ENCODE measurements around the gene FADD. TPM values are rescaled to one million over a fixed set of nuclear protein-coding genes. Genes with fewer than 3 reads are reported as not detected.

FADD gene
- total RNA-seq, 2 experiments from 2014 or later, result 23.6 to 24.4 TPM

- CTCF ChIA-PET, result interaction anchor here (0.6 kb wide), 1 partner anchor 58 kb away, joined by 6 read pairs; no protein-coding TSS in a partner anchor
- H3K27ac Mint-ChIP-seq, result no peak overlapping the region
- no peaks in the 10 kb centered on the region for H3K36me3 Mint-ChIP-seq (ENCODE audit: low read depth)
- peaks cover 3% of the 10 kb centered on the region for H3K27me3 Mint-ChIP-seq (ENCODE audit: low read depth)
- no peak for DNase-seq
- no peak overlapping the region for H3K4me3 Mint-ChIP-seq
- no peaks in the 10 kb centered on the region for H3K4me1 Mint-ChIP-seq (ENCODE audit: low read depth)
- intact Hi-C loops (cut with micrococcal nuclease), result no loop called here
- no peaks in the 10 kb centered on the region for H3K9me3 Mint-ChIP-seq
Observed at GRCh38 chr11:70185348-70186055, 17.6 kb upstream of the FADD start.

- H3K9me3 Mint-ChIP-seq, result no peaks in the 10 kb centered on the region
- no peak for DNase-seq
- no peak overlapping the region for H3K27ac Mint-ChIP-seq
- H3K27me3 Mint-ChIP-seq (ENCODE audit: low read depth), result peaks cover 3% of the 10 kb centered on the region
- CTCF ChIA-PET, result interaction anchor here (0.6 kb wide), 1 partner anchor 59 kb away, joined by 6 read pairs; no protein-coding TSS in a partner anchor
- intact Hi-C loops (cut with micrococcal nuclease), result no loop called here
- no peak overlapping the region for H3K4me3 Mint-ChIP-seq
- H3K36me3 Mint-ChIP-seq (ENCODE audit: low read depth), result no peaks in the 10 kb centered on the region
- peaks cover 2% of the 10 kb centered on the region for H3K4me1 Mint-ChIP-seq (ENCODE audit: low read depth)
Observed at GRCh38 chr11:70186420-70186819, 16.7 kb upstream of the FADD start.

- DNase-seq, result no peak
- H3K9me3 Mint-ChIP-seq, result no peaks in the 10 kb centered on the region
- H3K27me3 Mint-ChIP-seq (ENCODE audit: low read depth), result peaks cover 3% of the 10 kb centered on the region
- no peak overlapping the region for H3K27ac Mint-ChIP-seq
- CTCF ChIA-PET, result no interaction called here
- intact Hi-C loops (cut with micrococcal nuclease), result no loop called here
- H3K4me1 Mint-ChIP-seq (ENCODE audit: low read depth), result peaks cover 3% of the 10 kb centered on the region
- no peaks in the 10 kb centered on the region for H3K36me3 Mint-ChIP-seq (ENCODE audit: low read depth)
- H3K4me3 Mint-ChIP-seq, result no peak overlapping the region
Observed at GRCh38 chr11:70186936-70187335, 16.2 kb upstream of the FADD start.

- H3K4me3 Mint-ChIP-seq, result no peak overlapping the region
- peaks cover 3% of the 10 kb centered on the region for H3K4me1 Mint-ChIP-seq (ENCODE audit: low read depth)
- no peak overlapping the region for H3K27ac Mint-ChIP-seq
- H3K27me3 Mint-ChIP-seq (ENCODE audit: low read depth), result peaks cover 3% of the 10 kb centered on the region
- CTCF ChIA-PET, result no interaction called here
- no peaks in the 10 kb centered on the region for H3K36me3 Mint-ChIP-seq (ENCODE audit: low read depth)
- DNase-seq, result no peak
- intact Hi-C loops (cut with micrococcal nuclease), result no loop called here
- no peaks in the 10 kb centered on the region for H3K9me3 Mint-ChIP-seq
Observed at GRCh38 chr11:70187771-70188170, 15.3 kb upstream of the FADD start.

GRCh38 chr11:70189622-70190021, 13.5 kb upstream of the FADD start:
- H3K4me1 Mint-ChIP-seq (ENCODE audit: low read depth), result peaks cover 3% of the 10 kb centered on the region
- CTCF ChIA-PET, result no interaction called here
- DNase-seq, result no peak
- intact Hi-C loops (cut with micrococcal nuclease), result loop anchor here (10.0 kb wide), 1 partner anchor 95 kb away; no protein-coding TSS in a partner anchor
- no peaks in the 10 kb centered on the region for H3K36me3 Mint-ChIP-seq (ENCODE audit: low read depth)
- H3K4me3 Mint-ChIP-seq, result no peak overlapping the region
- no peak overlapping the region for H3K27ac Mint-ChIP-seq
- no peaks in the 10 kb centered on the region for H3K9me3 Mint-ChIP-seq
- no peaks in the 10 kb centered on the region for H3K27me3 Mint-ChIP-seq (ENCODE audit: low read depth)

GRCh38 chr11:70191495-70192140, 11.5 kb upstream of the FADD start:
- H3K4me1 Mint-ChIP-seq (ENCODE audit: low read depth), result peaks cover 5% of the 10 kb centered on the region
- H3K36me3 Mint-ChIP-seq (ENCODE audit: low read depth), result no peaks in the 10 kb centered on the region
- CTCF ChIA-PET, result interaction anchor here (0.6 to 1.4 kb wide), 2 partner anchors 63 to 273 kb away, joined by 3 to 5 read pairs; no protein-coding TSS in a partner anchor
- intact Hi-C loops (cut with micrococcal nuclease), result loop anchor here (1.0 to 10.0 kb wide), 4 partner anchors 97 to 505 kb away; no protein-coding TSS in a partner anchor
- no peak overlapping the region for H3K4me3 Mint-ChIP-seq
- peak; percentile 74 for DNase-seq
- H3K9me3 Mint-ChIP-seq, result no peaks in the 10 kb centered on the region
- no peak overlapping the region for H3K27ac Mint-ChIP-seq
- no peaks in the 10 kb centered on the region for H3K27me3 Mint-ChIP-seq (ENCODE audit: low read depth)

GRCh38 chr11:70192666-70193410, 10.3 kb upstream of the FADD start:
- no peak overlapping the region for H3K27ac Mint-ChIP-seq
- H3K4me1 Mint-ChIP-seq (ENCODE audit: low read depth), result peaks cover 5% of the 10 kb centered on the region
- intact Hi-C loops (cut with micrococcal nuclease), result loop anchor here (10.0 kb wide), 1 partner anchor 98 kb away; no protein-coding TSS in a partner anchor
- no peak overlapping the region for H3K4me3 Mint-ChIP-seq
- no peaks in the 10 kb centered on the region for H3K27me3 Mint-ChIP-seq (ENCODE audit: low read depth)
- CTCF ChIA-PET, result interaction anchor here (1.4 kb wide), 1 partner anchor 274 kb away, joined by 5 read pairs; no protein-coding TSS in a partner anchor
- H3K9me3 Mint-ChIP-seq, result no peaks in the 10 kb centered on the region
- DNase-seq, result no peak
- H3K36me3 Mint-ChIP-seq (ENCODE audit: low read depth), result no peaks in the 10 kb centered on the region

- intact Hi-C loops (cut with micrococcal nuclease), result loop anchor here (10.0 kb wide), 1 partner anchor 99 kb away; no protein-coding TSS in a partner anchor
- no peaks in the 10 kb centered on the region for H3K36me3 Mint-ChIP-seq (ENCODE audit: low read depth)
Observed at GRCh38 chr11:70193411-70194292, 9.4 kb upstream of the FADD start.

GRCh38 chr11:70194792-70195791, 8.0 kb upstream of the FADD start:
- Mint-ChIP-seq H3K4me1 (ENCODE audit: low read depth) (peaks cover 5% of the 10 kb centered on the region), H3K4me3 (no peak overlapping the region), H3K36me3 (ENCODE audit: low read depth) (no peaks in the 10 kb centered on the region), H3K9me3 (no peaks in the 10 kb centered on the region), H3K27ac (no peak overlapping the region), H3K27me3 (ENCODE audit: low read depth) (peaks cover under 1% of the 10 kb centered on the region)
- DNase-seq, result no peak
- CTCF ChIA-PET, result interaction anchor here (0.9 to 2.3 kb wide), 7 partner anchors 20 to 285 kb away, joined by 3 to 16 read pairs (median 4); no protein-coding TSS in a partner anchor
- intact Hi-C loops (cut with micrococcal nuclease), result loop anchor here (10.0 kb wide), 1 partner anchor 100 kb away; no protein-coding TSS in a partner anchor

More at GRCh38 chr11:70193411-70194292, 9.4 kb upstream of the FADD start:
- DNase-seq, result no peak
- peaks cover 5% of the 10 kb centered on the region for H3K4me1 Mint-ChIP-seq (ENCODE audit: low read depth)
- no peak overlapping the region for H3K27ac Mint-ChIP-seq
- no peak overlapping the region for H3K4me3 Mint-ChIP-seq
- CTCF ChIA-PET, result no interaction called here
- no peaks in the 10 kb centered on the region for H3K27me3 Mint-ChIP-seq (ENCODE audit: low read depth)
- H3K9me3 Mint-ChIP-seq, result no peaks in the 10 kb centered on the region

- Mint-ChIP-seq H3K36me3 (ENCODE audit: low read depth) (peaks cover 13% of the 10 kb centered on the region), H3K9me3 (no peaks in the 10 kb centered on the region), H3K27me3 (ENCODE audit: low read depth) (peaks cover 2% of the 10 kb centered on the region), H3K4me3 (no peak overlapping the region), H3K27ac (no peak overlapping the region), H3K4me1 (ENCODE audit: low read depth) (peaks cover 15% of the 10 kb centered on the region)
- intact Hi-C loops (cut with micrococcal nuclease), result loop anchor here (5.0 kb wide), 3 partner anchors 523 to 1252 kb away; partner anchors contain the start of genes LTO1, NADSYN1 and TPCN2
- CTCF ChIA-PET, result interaction anchor here (0.5 to 0.9 kb wide), 4 partner anchors 23 to 493 kb away, joined by 3 to 5 read pairs (median 3); no protein-coding TSS in a partner anchor
- DNase-seq, result no peak
Observed at GRCh38 chr11:70200212-70200844, 2.8 kb upstream of the FADD start.
